Measurements from ENCODE around the gene NACC2.

Gene NACC2, protein sequence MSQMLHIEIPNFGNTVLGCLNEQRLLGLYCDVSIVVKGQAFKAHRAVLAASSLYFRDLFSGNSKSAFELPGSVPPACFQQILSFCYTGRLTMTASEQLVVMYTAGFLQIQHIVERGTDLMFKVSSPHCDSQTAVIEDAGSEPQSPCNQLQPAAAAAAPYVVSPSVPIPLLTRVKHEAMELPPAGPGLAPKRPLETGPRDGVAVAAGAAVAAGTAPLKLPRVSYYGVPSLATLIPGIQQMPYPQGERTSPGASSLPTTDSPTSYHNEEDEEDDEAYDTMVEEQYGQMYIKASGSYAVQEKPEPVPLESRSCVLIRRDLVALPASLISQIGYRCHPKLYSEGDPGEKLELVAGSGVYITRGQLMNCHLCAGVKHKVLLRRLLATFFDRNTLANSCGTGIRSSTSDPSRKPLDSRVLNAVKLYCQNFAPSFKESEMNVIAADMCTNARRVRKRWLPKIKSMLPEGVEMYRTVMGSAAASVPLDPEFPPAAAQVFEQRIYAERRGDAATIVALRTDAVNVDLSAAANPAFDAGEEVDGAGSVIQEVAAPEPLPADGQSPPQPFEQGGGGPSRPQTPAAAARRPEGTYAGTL

DNA sequence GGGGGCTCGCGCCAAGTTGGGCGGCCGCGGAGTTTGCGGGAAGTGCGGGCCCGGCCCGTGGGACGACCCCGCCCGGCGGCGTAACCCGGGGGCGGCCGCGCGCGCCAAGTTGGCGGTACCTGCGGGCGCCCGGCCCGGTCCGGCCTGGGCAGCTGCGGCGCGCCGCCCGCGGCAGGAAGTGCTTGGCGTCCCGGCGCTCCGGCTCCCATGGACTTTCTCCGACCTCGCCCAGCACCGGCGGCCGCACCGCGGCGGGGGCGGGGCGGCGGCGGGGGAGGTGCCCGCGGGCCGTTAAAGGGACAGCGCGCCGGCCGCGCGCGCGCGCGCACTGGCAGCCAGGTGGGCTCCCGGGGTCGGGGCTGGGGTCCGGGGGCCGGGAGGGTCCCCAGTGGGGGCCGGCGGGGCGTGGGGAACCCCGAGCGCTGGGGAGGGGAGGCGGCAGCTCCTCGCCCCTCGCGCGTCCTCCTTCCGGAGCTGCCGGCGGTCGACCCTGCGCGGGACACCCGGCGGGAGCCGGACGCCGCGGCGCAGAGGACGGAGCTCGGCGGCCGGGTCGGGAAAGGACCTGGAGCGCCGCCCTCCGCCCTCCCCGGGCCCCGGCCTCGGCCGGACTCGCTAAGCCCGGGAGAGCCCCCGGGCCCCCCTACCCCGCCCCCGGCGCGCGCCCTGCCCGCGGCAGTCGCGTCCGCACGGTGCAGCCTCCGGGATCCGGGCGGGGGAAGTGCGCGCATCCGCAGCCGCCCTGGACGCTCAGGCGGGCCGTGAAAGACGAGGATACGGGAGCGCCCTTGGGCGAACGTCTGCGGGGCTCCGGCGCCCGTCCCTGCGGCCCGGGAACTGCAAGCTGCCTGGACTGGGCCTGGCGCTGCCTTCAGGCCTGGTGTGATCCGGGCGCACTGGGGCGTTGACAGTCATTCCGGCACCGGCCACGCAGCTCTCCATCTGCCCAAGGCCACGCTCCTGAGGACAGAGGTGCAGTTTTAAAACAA, at the start of gene NACC2:
Gene NACC2, minus strand, starts transcription at position 220 of the 989 bp plus-strand sequence. CDS start 44,768 bp downstream, outside the sequence.
- DNase-seq = peak; percentile 69

DNA sequence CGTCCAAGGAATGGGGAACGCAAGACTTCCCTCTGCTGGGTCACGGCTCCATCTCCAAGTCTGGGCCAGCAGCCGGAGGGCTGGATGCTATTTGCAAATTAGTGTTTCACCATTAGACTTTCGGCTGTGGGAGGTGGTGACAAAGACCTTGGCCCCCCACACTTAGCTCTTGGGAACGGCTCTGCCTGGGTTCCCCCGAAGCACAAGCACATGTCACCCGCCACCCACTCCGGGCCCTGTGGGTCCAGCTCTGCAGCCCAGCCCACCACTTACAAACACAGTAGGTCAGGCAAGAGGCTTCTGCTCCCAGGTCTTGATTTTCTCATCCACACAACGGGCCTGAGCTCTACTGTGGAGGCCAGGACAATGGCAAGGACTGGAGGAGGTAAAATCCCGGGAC, 49.4 kb upstream of the NACC2 start:
- DNase-seq = no peak

DNA sequence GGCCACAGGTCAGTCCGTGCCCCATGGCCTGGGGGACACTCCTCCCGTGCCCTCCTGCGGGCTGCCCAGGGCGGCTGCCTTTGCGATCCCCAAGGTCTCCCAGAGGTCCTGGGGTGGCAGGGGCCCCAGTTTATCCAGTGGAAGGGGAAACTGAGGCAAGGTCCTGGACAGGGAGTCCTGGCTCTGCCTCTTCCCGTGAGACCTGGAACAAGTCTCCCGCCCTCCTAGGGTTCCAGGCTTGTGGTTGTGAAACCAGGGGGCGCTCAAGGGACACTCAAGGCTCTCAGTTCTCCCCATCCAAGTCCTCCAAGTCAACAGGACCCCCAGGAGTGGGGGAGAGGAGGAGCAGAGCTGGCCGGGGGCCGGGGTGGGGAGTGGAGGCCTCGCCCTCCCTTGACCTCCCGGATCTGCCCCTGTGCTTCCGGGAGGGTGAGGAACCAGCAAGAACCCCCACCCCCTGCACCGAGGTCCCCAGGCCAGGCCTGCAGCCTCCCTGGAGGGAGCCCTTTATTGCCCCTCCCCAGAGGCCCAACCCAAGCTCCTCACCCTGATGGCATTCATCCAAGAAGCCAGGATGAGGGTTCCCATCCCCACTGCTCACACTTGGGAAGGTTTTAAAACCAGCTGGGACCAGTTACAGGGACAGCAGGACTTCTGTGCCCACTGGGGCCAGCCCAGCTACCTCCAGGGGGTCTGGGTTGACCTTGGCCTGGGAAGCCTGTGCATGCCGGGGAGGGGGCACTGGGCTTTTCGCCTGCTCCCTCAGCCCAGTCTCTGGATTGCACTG, 48.3 kb upstream of the NACC2 start:
- DNase-seq = no peak

DNA sequence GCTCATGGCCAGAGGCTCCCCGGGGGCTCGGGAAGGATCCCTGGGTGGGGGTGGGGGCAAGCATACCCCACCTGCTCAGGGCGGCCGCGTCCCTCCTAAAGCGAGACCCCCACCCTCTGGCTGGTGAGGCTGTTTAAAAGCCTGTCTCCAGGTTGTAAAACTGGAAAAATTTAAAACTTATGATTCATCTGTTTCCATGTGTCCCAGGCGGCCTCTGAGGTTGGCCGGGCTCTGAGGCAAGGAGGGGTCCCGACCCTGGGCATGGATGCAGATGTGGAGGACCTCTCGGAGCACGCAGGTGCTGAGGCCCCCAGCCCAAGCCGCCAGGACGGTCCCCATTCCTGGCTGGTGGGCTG, 47.7 kb upstream of the NACC2 start:
- no peak for DNase-seq

DNA sequence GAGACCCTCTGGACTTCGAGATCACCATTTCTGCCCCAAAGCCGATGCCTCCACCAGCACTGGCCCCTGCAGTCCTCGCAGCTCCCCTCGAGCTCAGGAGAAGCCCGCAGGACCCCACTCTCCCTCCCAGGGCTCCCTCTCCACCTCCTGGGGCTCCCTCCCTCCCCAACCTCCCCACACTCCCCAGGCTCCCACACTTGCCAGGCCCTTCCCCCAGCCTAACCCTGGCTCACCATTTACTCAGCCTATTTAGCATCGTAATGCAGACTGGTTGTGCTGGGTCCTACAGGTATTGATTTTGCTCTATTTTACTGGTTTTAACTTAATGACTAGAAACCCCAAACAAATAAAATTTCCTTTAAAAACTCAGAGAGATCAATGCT, 47.3 kb upstream of the NACC2 start:
- DNase-seq = no peak

DNA sequence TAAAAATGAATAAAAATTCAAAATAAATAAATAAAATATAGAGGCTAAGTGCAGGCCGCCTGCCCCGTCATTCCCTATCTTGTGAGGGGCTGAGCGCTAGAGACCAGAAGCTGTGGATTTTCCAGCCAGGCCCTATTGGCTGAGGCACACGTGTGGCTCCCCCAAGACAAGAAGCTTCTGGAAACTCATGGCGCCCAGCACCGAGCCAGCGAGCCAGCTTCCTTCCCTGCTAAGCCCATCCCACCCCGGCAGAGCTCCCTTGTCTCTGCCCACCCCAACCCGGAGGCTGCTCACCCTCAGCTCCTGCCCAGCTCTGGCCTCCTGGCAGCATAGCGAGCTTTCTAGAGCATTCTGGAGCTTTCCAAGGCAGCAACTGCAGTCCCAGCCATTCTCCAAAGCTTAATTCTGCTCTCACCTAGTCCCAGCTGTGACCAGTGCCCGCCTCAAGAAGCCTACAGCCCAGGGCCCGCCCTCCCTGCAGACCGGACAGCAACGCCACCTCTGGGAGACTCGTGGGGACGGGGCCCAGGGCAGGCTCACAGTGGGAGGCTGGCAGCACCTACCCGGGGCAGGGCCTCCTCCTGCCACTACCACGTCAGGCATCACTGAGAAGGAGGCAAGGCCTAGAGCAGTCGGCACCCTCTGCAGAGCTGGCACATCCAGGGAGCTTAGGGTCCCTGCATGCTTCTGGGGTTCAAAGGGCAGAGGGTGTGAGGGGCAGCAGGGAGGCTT, 46.8 kb upstream of the NACC2 start:
- no peak for DNase-seq

DNA sequence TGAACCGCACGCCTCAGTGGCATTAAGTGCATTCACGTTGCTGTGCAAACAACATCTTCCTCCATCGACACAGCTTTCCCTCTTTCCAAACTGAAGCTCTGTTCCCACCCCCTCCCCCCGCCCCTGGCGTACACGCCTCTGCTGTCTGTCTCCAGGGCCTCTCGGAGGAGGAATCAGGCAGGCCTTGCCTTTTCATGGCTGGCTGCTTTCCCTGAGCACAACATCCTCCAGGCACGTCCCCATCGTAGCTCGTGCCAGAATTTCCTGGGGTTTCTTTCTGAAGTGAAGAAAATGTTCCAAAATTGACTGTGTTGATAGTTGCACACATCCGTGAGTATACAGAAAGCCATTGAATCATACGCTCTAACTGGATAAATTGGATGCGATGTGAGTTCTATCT, 45.9 kb upstream of the NACC2 start:
- DNase-seq = no peak

DNA sequence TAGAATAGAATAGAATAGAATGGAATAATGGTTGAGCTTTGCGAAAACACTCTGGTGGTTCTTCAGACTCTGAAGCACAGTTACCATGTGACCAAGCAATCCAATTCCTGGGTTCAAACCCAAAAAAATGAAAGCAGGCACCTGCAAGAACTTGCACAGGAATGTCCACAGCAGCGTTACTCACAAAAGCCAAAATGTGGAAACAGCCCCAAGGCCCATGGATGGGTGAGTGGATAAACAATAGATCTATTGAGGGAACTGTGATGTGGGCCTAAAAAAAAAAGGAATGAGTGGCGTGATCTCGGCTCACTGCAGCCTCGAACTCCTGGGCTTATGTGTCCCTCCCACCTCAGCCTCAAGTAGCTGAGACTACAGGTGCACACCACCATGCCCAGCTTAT, 45.0 kb upstream of the NACC2 start:
- DNase-seq = no peak

DNA sequence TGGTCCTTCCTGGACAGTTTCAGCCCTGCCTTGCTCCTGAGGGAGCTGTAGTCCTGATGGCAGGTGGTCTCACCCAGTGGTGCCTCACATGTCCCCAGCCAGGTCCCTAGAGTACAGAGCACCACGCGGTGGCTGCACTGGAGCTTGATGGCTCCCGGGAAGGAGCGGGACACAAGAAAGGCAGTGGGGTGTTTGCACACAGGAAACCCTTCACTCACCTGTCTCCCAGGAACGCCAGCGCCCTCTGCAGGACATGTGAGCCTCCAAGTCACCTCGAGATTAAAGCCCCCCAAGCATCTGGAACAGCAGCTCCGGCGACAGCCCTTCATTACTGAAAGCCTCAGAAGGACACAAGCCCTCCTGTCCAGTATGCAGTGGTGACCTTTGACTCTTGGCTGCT, 43.5 kb upstream of the NACC2 start:
- no peak for DNase-seq

DNA sequence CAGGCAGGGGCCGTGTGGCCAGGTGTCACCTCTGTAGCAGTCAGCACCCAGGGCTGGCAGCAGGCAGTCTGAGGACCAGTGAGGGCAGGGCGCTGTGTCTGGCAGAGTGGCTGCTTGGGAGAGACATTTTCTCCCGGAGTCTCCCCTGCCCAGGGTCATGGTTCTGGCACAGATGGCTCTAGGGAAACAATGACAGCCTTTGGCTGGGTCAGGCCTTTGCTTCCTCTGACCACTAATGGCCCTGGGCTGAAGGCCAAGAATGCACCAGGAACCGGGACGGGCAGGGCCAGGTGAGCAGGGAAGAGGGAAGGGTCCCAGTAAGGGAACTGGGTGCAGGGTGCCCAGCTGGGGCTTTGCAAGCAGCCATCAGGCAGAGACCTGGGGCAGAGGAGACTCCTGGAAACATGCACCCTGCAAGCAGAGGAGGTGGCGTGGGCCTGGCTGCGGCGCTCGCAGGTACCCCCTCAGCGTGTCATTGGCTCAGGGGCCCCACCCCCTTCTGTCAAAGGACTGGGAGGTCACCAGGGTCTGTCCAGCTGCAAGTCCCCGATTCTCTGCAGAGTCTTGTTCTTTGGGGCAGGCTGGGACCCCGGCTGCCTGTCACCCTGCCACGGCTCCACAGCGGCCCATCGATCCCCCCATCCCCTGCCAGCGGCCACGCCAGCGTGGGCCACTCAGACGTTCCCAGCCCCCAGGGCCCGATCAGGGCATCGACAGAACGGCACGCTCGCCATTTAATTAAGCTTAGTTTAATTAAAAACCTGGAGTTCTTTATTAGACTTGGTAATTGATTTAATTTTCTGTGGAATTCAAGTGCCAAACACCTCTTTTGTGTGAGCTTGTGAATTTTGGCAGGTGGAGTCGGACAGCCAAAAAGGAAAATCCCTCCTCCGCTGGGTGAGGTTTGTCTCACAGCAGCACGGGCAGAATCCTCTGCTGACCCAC, 42.5 kb upstream of the NACC2 start:
- no peak for DNase-seq

DNA sequence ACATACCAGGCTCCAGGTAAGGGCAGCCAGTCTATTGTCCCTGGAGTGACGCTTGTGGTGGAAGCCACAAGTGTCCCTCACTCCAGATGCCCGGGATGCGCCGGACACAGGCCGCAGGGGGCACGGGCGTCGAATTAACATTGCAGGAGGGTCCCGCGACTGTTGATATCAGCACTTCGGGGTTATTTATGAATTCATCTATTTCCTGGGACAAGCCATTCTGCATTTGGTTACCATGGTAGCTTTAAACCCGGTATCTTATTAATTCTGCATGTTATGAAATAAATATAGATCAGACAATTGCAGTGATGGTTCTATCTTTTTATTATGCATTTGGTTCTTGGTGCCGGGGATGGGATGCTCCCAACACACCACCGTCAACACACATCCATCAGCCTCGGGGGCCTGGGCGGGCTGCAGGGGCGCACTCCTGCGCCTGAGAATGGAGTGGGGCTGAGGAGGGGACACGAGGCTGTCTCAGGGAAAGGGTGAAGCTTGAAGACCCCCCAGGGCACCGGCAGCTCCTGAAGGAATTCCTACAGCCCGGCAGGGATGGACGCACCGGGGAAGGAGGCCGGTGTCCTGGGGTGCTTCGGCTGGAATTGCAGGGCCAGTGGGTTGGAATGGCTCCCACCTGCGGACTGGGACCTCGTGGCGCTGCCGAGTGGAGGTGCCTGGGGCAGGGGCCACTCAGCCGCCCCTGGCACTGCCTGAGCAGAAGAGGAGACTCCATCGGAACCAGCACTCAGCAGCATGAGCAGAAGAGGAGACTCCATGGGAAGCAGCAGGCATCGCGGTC, 41.2 kb upstream of the NACC2 start:
- no peak for DNase-seq

DNA sequence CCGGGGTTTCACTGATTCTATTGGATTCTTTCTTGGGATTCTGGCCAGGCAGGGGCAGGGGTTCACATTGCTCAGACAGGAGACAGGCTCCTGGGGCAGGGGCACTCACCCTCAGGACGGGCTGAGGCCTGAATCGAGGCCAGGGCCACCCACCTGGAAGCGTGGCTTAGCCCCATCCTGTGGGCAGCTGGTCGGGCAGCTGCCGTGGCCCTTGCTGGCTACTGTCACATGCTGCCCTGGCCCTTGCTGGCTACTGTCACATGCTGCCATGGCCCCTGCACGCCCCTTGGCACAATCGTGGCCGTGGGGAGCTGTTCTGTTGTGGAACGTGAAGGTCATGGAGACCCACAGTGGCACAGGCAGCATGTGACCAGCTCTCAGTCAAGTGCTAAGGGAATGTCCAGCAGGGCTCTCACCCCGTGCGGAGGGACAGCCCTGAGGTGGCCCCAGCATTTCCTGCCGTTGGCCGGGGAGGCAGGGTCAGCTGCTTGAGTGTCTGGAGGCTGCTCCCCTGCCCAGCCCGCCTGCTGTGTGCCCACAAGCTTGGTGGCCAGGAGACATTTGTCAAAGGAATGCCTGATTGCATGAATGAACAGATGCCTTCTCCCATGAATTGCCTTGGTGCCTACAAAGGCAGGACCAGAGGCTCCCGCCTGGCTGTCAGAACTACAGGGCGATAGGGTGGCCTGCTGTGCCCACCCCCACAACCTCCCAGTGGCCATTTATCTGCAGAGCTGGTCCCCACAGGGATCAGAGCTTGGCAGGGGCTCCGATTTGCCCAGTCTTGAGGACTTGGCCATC, 40.4 kb upstream of the NACC2 start:
- DNase-seq = no peak

DNA sequence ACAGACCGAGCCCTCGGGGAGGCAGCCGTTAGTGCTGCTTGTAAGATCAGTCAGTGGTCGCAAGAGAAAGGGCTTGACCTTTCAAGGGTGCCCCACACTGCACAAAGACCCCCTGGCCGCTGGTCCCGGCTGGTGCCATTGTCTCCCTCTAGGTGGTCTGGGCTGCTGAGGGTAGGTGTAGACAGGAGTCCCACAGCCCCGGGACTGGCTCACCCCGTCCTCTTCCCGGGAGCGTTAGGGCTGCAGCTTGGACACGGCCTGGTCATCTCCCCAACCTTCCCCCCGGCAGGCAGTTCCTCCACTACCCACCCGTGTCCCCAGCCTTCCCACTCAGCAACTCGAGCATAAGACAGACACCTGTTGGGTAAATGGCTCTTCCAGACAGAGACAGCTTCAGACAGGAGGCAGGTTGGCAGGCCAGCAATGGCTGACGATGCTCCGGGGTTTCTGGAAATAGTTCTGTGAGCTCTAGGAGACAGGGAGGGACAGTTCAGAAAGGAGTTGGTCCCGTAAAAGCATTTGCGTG, 38.9 kb upstream of the NACC2 start:
- DNase-seq = no peak

DNA sequence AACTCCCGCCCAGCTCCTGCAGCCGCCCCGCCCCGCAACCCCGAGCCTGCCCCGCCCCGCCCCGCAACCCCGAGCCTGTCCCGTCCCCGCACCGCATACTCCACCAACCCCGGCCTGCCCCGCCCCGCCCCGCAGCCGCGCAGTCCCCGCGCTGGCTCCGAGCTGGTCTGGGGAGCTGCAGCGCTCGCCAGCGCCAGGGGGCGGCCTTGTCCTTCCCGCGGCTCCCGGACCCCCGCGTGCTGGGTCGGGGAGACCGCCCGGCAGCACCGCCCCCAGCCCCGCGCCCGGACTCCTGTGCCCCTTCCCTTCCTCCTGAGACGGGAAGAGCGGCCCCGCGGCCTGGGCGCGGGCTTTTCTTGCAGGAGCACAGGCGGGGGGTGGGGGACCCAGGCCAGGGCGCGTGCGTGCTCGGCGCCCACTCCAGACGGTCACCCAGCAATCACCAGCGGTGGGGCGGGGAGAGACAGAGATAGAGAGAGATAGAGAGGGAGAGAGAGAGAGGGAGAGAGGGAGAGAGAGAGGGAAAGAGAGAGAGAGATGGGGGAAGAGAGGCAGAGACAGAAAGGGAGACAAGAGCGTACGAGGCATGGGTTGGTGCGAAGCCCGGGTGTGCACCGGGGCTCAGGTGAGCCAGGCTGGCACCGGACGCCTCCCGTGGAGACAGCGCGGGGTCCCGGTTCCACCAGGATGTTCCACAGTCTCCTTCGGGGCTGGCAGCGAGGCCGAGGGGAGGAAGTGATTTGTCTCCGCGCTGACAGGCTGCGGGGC, 38.3 kb upstream of the NACC2 start:
- DNase-seq = peak; percentile 25

DNA sequence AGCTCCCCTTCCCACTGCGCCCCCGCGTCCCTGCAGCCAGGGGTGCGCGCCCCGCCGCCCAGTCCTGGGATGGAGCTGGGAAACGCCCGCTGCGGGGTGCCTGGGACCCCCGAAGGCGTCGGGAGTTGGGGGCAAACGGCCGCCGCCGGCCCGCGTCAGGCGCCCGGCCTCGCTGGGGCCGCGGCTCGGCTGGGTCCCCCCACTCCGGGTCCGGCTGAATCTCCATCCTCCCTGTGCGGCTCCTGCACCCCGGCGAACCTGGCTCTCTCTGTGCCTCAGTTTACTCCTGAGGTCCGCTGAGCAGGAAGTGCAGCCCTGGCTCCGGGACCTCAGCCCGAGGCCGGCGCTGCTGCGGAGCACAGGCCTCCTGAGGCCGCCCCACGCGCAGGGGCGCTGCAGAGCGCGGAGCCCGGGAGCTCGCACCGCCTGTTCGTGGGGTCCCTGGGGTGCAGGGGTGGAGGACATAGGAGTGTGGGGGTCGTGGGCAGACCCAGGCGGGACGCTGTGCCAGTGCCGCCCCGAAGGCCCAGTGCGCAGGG, 37.5 kb upstream of the NACC2 start:
- DNase-seq = no peak

DNA sequence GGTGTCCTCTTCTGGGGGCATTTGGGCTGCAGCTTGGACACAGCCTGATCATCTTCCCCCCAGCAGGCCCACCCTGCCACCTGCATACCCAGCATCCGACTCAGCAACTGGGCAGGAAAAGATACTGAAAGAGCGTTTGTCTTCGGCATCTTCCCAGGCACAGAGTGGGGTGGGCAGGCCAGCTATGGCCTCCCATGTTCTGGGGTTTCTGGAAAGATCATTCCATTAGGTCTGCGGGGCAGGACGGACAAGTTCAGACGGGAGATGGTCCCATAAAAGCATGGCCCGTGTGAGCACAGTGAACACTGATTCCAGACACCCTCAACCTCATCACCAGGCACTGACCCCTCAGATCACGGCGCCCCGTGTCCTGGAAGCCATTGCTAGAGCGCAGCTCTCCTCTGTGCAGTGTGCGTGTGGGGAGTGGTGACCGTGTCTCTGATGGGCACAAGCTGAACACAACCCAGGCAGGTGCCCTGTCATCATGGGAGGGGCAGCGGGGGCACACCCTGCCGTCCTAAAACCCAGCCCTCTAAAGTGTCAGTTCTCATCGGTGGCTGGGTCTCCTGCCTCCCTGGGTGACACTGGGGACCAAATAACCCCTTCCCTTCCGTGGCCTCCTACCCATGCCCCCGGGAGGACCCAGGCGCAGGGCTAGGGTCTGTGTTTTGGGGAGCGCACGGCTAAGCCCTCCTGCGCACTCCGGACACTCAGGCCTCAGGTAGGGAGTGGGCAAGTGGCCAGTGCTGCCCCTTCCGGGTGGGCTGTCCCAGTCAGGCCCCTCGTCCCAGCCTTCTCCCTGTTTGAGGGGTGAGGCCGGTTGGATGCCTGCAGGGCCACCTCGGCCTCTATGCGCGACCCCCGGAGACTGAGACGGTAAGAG, 36.8 kb upstream of the NACC2 start:
- DNase-seq = no peak

DNA sequence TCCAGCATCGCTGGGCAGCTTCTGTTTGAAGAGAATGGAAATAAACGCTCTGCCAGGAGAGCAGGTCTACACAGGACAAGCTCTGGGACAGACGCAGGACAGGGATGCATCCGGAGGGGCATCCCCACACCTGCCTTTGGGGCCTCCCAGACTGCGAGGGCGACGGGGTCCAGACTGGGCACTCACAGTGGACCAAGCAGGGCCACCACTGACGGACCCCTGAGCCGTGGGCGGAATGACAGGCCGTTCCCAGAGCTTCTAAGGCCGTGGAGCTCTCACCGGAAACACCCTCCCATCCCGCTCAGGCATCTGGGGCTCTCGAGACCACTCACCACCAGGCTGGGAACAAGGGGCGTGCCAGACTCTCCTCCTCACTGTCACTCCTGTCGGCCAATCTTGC, 34.1 kb upstream of the NACC2 start:
- no peak for DNase-seq

Measured in suppressor macrophage treated with lipopolysaccharide for 4 hours (primary cell).